ENCODE measurements around the gene ANKRD35. TPM values are rescaled to one million over a fixed set of nuclear protein-coding genes. Genes with fewer than 3 reads are reported as not detected.

The ANKRD35 gene
- total and polyA plus RNA-seq, 9 of the 15 experiments (the other 6 are each of a cell fraction or from before 2014, with no cell fraction given), result 0.07 to 0.14 (median 0.07) TPM; not detected in 5

- TF ChIP-seq BMI1 (IDR thresholded peaks at IDR 0.05; ENCODE audit: low read length), result no peak
- no peak for TF ChIP-seq XRCC4 (IDR thresholded peaks at IDR 0.05; ENCODE audit: extremely low read depth, insufficient read depth, insufficient read length)
- no peak for TF ChIP-seq ZC3H11A (IDR thresholded peaks at IDR 0.05; ENCODE audit: low read depth, low read length)
- no peak for TF ChIP-seq PTTG1 (tag; IDR thresholded peaks at IDR 0.05; ENCODE audit: low read depth)
- no peak for TF ChIP-seq MAFF (IDR thresholded peaks at IDR 0.05; ENCODE audit: low read length)
- TF ChIP-seq NFXL1 (CRISPR knock-in tag; IDR thresholded peaks at IDR 0.05), result no peak
- TF ChIP-seq JUN (IDR thresholded peaks at IDR 0.05; ENCODE audit: borderline replicate concordance, low read depth, low read length), result peak; percentile 26; the same call in 1 of the 2 replicates
- TF ChIP-seq JUN (CRISPR knock-in tag; IDR thresholded peaks at IDR 0.05; ENCODE audit: borderline replicate concordance), result no peak
- TF ChIP-seq RBM25 (IDR thresholded peaks at IDR 0.05; ENCODE audit: low read depth, low read length, severe bottlenecking), result no peak
- TF ChIP-seq RAD51 (IDR thresholded peaks at IDR 0.05; ENCODE audit: borderline replicate concordance, low read depth), result peak; percentile 80
- no peak for TF ChIP-seq ZNF444 (CRISPR knock-in tag; IDR thresholded peaks at IDR 0.05)
- no peak for TF ChIP-seq ZNF507 (tag; conservative IDR thresholded peaks at IDR 0.05)
- TF ChIP-seq PCBP2 (IDR thresholded peaks at IDR 0.05; ENCODE audit: low read depth, low read length, poor library complexity, severe bottlenecking), result no peak
- no peak for TF ChIP-seq SMAD3 (CRISPR knock-in tag; conservative IDR thresholded peaks at IDR 0.05)
- no peak for TF ChIP-seq IRF9 (tag; IDR thresholded peaks at IDR 0.05)
- no peak for TF ChIP-seq BACH1 (tag; IDR thresholded peaks at IDR 0.05)
- TF ChIP-seq HMGXB4 (CRISPR knock-in tag; IDR thresholded peaks at IDR 0.05), result 0 out of 2 replicates have a peak, but pooled peaks have one; percentile 67
- no peak for TF ChIP-seq FOXO4 (CRISPR knock-in tag; IDR thresholded peaks at IDR 0.05)
- no peak for TF ChIP-seq RBM34 (IDR thresholded peaks at IDR 0.05; ENCODE audit: borderline replicate concordance, insufficient read depth, low read length)
- no peak for TF ChIP-seq ZNF121 (CRISPR knock-in tag; conservative IDR thresholded peaks at IDR 0.05)
- no peak; the same call in none of the 2 replicates for TF ChIP-seq NFIC (IDR thresholded peaks at IDR 0.05)
- TF ChIP-seq MTA2 (IDR thresholded peaks at IDR 0.05; ENCODE audit: low read depth), result no peak
- TF ChIP-seq ZNF586 (CRISPR knock-in tag; conservative IDR thresholded peaks at IDR 0.05), result no peak
- TF ChIP-seq ZNF41 (CRISPR knock-in tag; conservative IDR thresholded peaks at IDR 0.05), result no peak
- 0 out of 2 replicates have a peak, but pooled peaks have one; percentile 42 for TF ChIP-seq ZNF830 (CRISPR knock-in tag; IDR thresholded peaks at IDR 0.05)
- TF ChIP-seq ZNF778 (CRISPR knock-in tag; IDR thresholded peaks at IDR 0.05), result no peak
- TF ChIP-seq ZSCAN29 (IDR thresholded peaks at IDR 0.05), result no peak
These were observed 61.8 kb downstream of the ANKRD35 start, which contains the start of the genes POLR3C and RNF115 (continued) for GRCh38 chr1:145823565-145824498.
